Measurements from ENCODE around the gene PKN1. TPM values are rescaled to one million over a fixed set of nuclear protein-coding genes. Genes with fewer than 3 reads are reported as not detected.
"Not testable (repeated sequence)": the region's sequence is repeated elsewhere in the genome, so short reads cannot be mapped to it uniquely, and the experiment has no call there.

PKN1 gene
- 188 and 202 TPM in 2 replicates for total RNA-seq

GRCh38 chr19:14432791-14433553 is at the start of gene PKN1:
Gene PKN1, plus strand, starts transcription at chr19:14433306. Its CDS starts 216 bp downstream, at chr19:14433522.
- intact Hi-C loops (cut with micrococcal nuclease): loop anchor here (2.0 to 5.0 kb wide), 3 partner anchors 14 to 54 kb away; partner anchors contain the start of gene DDX39A

- intact Hi-C loops (cut with micrococcal nuclease): loop anchor here (5.0 kb wide), 1 partner anchor 33 kb away; the partner anchor contains the start of gene DDX39A
Observed at GRCh38 chr19:14383661-14384555, 49.2 kb upstream of the PKN1 start.

GRCh38 chr19:14385492-14385891 is 47.6 kb upstream of the PKN1 start:
- intact Hi-C loops (cut with micrococcal nuclease): no loop called here

- intact Hi-C loops (cut with micrococcal nuclease): no loop called here
Observed at GRCh38 chr19:14390548-14390947, 42.6 kb upstream of the PKN1 start.

- intact Hi-C loops (cut with micrococcal nuclease): no loop called here
Observed at GRCh38 chr19:14391156-14391821, 41.8 kb upstream of the PKN1 start.

- intact Hi-C loops (cut with micrococcal nuclease): no loop called here
Observed at GRCh38 chr19:14393329-14393728, 39.8 kb upstream of the PKN1 start.

- intact Hi-C loops (cut with micrococcal nuclease): no loop called here
Observed at GRCh38 chr19:14394167-14394566, 38.9 kb upstream of the PKN1 start.

- intact Hi-C loops (cut with micrococcal nuclease): no loop called here
Observed at GRCh38 chr19:14395262-14395661, 37.8 kb upstream of the PKN1 start.

- intact Hi-C loops (cut with micrococcal nuclease): no loop called here
Observed at GRCh38 chr19:14395710-14396336, 37.3 kb upstream of the PKN1 start.

GRCh38 chr19:14396730-14397129 is 36.4 kb upstream of the PKN1 start:
- intact Hi-C loops (cut with micrococcal nuclease): not testable (repeated sequence)

- intact Hi-C loops (cut with micrococcal nuclease): not testable (repeated sequence)
Observed at GRCh38 chr19:14397168-14397567, 35.9 kb upstream of the PKN1 start.

GRCh38 chr19:14400951-14401431 is 32.1 kb upstream of the PKN1 start:
- intact Hi-C loops (cut with micrococcal nuclease): no loop called here

GRCh38 chr19:14401468-14402195 is 31.5 kb upstream of the PKN1 start:
- intact Hi-C loops (cut with micrococcal nuclease): no loop called here

GRCh38 chr19:14402332-14403144 is 30.6 kb upstream of the PKN1 start:
- intact Hi-C loops (cut with micrococcal nuclease): no loop called here

- intact Hi-C loops (cut with micrococcal nuclease): not testable (repeated sequence)
Observed at GRCh38 chr19:14403145-14403930, 29.8 kb upstream of the PKN1 start.

- intact Hi-C loops (cut with micrococcal nuclease): no loop called here
Observed at GRCh38 chr19:14404312-14404711, 28.8 kb upstream of the PKN1 start.

- intact Hi-C loops (cut with micrococcal nuclease): no loop called here
Observed at GRCh38 chr19:14405380-14405757, 27.7 kb upstream of the PKN1 start.

- intact Hi-C loops (cut with micrococcal nuclease): loop anchor here (1.0 kb wide), 1 partner anchor 43 kb away; no protein-coding TSS in a partner anchor
Observed at GRCh38 chr19:14405758-14406644, 27.1 kb upstream of the PKN1 start.
